ENCODE results near the gene C16orf87.
"Not testable (repeated sequence)": the region's sequence is repeated elsewhere in the genome, so short reads cannot be mapped to it uniquely, and the experiment has no call there.

C16orf87 gene, protein sequence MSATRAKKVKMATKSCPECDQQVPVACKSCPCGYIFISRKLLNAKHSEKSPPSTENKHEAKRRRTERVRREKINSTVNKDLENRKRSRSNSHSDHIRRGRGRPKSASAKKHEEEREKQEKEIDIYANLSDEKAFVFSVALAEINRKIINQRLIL

DNA sequence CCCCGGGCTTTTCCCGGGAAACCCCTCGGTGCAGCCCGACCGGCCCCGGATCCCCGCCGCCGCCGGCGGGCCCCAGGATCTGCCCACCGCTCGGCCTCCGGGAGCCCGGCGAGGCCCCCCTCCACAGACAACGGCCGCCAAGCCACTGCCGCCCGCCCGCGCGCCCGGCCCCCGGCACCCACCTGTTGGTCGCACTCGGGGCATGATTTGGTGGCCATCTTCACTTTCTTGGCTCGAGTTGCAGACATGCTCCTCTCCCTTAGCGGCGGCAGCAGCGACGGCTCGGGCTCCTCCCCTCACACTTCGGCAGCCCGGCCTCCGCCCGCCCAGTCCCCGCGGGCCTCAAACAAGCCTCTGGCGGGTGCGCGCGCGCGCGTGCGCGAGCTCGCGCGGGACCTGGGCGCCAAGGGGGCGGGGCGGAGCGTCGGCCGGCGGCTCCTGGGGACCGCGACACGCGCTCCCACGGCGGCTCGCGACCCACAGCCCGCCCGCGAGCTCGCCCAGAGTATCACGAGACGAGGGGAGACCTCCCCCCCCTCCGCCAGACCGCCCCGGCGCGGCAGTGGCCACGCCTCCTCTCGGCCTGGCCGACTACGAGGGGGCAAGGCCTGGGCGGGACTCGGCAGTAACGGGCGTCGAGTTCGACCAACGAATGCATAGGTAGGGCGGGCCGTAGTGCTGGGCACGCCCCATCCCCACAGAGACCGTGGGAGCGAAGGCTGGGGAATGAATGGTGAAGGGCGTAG is at the start of gene C16orf87:
Gene C16orf87, minus strand, starts transcription at position 279 of the 746 bp plus-strand sequence. Its CDS starts 31 bp downstream, at position 248.
- FAIRE-seq = peak; percentile 73

DNA sequence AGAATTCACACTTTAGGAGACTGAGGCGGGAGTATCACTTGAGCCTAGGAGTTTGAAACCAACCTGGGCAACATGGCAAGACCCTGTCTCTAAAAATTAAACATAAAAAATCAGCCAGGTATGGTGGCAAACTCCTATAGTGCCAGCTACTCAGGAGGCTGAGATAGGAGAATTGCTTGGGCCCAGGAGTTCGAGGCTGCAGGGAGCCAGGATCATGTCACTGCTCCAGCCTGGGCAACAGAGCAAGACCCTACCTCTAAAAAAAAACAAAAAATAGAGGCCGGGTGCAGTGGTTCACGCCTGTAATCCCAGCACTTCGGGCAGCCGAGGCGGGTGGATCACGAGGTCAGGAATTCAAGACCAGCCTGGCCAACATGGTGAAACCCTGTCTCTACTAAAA is 44.3 kb upstream of the C16orf87 start:
- FAIRE-seq = no peak

DNA sequence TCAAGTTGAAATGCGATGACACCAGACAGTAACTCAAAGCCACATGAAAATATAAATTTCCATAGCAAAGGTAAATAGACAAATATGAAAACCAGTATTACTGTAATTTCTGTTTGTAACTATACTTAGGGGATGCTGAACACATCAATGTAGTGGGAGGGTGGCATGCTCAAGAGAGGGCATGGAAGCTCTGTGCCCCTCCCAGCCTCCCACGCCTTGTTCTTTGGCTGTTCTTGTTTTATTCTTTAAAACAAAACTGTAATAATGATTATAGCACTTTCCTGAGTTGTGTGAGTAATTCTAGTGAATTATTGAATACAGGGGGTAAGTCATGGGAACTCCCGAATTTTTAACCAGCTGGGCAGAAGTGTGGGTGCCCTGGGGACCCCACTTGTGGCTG is 42.2 kb upstream of the C16orf87 start:
- no peak for FAIRE-seq

DNA sequence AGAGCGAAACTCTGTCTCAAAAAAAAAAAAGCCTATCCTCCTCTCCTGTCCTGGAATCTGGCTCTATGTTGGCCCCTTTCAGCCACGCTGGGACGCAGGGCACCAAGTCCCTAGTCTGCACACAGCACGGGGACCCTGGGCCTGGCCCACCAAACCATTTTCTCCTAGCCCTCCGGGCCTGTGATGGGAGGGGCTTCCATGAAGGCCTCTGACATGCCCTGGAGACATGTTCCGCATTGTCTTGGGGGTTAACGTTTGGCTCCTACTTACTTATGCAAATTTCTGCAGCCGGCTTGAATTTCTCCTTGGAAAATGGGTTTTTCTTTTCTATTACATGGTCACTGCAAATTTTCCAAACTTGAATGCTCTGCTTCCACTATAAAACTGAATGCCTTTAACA is 40.6 kb upstream of the C16orf87 start:
- FAIRE-seq = no peak

DNA sequence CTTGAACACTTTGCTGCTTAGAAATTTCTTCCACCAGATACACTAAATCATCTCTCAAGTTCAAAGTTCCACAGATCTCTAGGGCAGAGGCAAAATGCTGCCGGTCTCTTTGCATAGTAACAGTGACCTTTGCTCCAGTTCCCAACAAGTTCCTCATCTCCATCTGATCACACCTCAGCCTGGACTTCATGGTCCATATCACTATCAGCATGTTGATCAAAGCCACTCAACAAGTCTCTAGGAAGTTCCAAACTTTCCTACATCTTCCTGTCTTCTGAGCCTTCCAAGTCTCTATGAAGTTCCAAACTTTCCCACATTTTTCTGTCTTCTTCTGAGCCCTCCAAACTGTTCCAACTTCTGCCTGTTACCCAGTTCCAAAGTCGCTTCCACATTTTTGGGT is 37.9 kb upstream of the C16orf87 start:
- FAIRE-seq = not testable (repeated sequence)

DNA sequence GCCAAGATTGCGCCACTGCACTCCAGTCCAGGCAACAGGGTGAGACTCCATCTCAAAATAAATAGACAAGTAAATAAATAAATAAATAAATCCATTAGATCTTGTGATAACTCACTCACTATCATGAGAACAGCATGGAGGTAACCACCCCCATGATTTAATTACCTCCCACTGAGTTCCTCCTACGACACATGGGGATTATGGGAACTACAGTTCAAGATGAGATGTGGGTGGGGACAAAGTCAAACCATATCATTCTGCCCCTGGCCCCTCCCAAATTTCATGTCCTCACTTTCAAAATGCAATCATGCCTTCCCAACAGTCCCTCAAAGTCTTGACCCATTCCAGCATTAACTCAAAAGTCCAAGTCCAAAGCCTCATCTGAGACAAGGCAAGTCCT is 36.5 kb upstream of the C16orf87 start:
- not testable (repeated sequence) for FAIRE-seq

DNA sequence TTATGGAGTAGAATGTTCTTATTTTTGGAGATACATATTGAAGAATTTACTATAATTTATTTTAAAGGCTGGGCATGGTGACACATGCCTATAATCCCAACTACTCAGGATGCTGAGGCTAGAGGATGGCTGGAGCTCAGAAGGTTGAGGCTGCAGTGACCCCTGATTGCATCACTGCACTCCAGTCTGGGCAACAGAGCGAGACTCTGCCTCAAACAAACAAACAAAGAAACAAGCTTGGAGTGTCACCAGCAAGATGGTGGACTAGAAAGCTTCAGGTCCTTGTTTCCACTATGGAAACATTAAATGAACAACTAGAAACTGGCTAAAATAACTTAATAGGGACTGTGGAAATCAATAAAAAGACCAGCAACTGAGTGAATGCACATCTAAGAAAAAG is 35.3 kb upstream of the C16orf87 start:
- no peak for FAIRE-seq

DNA sequence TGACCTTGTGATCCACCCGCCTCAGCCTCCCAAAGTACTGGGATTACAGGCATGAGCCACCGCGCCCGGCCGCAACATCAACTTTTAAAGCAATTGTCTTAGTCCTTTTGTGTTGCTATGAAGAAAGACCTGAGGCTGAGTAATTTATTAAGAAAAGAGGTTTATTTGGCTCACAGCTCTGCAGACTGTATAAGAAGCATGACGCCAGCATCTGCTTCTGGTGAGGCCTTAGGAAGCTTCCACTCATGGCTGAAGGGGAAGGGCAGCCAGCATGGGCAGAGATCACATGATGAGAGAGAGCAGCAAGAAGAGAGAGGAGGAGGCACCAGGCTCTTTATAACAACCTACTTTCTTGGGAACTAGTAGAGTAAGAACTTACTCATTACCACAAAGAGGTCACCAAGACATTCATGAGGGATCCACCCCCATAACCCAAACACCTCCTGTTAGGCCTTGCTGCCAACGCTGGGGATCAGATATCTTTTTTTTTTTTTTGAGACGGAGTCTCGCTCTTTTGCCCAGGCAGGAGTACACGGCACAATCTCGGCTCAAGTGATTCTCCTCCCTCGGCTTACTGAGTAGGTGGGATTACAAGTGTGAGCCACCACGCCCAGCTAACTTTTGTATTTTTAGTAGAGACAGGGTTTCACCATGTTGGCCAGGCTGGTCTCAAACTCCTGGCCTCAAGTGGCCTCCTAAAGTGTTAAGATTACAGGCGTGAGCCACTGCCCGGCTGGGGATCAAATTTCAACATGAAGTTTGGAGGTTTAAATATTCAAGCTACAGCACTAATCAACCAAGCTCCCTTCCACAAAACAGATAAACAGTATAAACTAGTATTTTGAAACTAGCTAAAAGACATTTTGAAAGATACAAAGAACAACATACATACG is 31.8 kb upstream of the C16orf87 start:
- no peak for FAIRE-seq

DNA sequence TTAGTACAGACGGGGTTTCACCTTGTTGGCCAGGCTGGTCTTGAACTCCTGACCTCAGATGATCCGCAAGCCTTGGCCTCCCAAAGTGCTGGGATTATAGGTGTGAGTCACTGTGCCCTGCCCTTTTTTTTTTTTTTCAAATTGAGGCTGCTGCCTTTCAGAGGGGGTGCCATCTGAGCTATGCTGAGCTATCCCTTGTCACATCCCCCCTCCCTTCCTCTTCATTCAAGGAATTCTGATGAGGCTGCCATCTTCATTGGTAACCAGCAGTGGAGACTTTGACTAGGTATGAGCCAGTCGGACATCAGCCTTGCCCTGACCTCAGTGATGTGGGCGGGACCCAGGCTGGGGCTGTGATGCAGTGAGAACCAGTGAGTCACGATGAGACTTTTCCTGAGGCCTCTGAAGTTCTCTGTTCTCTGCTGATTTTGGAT is 28.8 kb upstream of the C16orf87 start:
- FAIRE-seq = no peak

DNA sequence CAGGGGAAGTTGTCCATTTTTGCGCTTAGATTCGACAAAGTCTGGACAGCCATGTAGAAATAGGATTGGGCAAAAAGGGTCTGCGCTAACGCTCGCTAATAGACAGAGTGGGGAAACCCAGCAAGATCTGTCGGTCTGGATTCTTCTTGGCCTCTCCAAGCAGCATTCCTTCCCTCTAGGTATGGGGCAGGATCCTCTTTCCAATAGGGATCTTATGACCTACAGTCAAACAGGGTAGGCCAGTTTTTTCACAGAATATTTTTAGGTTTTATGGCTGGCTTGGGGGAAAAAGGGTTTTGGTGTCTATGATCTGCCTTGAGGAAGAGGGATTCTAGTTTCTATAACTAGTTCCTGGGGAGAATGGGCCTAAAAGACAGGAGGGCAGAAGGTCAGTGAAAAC is 27.2 kb upstream of the C16orf87 start:
- FAIRE-seq = no peak

DNA sequence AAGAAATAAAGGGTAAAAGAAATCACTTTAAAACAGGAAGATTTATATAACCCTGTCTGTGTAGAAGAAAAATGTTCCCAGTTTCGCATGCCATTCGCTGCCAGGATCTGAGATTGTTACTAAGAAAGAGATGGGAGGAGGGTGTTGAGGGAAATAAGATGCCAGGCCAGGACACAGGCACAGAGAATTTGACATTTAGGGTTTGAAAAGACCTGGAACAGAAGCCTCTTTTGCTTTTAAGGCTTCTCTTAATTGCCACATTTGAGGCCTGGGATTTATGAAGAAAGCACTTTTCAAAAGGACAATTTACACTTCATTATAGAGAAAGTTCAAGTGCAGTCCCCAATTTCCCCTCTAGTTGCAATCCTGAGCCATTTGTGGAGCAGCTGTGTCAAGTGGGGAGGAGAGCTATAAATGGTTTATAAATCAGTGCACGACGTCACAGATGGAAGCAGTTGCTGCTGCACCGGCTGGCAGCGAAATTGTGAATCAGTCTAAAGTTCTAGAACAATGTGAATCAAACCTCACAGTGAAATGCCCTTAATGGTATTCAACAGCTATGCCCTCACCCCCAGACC is 26.5 kb upstream of the C16orf87 start:
- no peak for FAIRE-seq

DNA sequence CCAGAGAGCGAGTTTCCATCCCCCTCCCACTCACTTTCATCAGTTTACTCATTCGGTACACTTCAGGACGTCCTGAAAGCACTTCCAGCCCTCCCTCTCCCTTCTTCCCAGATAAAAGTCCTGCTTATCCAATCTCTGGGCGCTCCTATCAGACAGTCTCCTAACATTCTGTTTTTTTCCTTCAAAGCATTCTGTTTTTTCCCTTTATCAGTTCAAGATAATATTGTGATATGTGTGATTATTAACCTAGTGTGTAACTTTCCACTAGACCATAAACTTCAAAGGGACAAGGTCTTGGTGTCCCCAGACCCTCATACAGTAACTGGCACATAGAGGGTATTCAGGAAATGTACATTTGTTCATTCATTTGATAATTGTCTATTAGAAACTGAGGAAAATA is 24.4 kb upstream of the C16orf87 start:
- FAIRE-seq = no peak

DNA sequence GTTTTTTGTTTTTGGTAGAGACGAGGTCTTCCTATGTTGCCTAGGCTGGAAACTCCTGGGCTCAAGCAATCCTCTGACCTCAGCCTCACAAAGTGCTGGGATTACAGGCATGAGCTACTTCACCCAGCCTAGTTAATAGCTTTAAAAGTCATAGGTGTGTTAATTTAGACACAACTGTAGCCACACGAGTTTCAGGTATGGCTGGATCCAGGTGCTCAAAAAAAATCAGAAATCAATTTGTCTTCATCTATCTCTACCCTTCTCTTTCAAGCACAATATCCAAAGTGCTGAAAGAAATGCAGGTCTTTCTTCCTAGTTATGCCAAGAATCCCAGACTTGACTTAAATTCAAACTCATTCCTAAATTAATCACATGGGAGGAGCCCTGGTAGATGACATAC is 23.9 kb upstream of the C16orf87 start:
- FAIRE-seq = no peak

DNA sequence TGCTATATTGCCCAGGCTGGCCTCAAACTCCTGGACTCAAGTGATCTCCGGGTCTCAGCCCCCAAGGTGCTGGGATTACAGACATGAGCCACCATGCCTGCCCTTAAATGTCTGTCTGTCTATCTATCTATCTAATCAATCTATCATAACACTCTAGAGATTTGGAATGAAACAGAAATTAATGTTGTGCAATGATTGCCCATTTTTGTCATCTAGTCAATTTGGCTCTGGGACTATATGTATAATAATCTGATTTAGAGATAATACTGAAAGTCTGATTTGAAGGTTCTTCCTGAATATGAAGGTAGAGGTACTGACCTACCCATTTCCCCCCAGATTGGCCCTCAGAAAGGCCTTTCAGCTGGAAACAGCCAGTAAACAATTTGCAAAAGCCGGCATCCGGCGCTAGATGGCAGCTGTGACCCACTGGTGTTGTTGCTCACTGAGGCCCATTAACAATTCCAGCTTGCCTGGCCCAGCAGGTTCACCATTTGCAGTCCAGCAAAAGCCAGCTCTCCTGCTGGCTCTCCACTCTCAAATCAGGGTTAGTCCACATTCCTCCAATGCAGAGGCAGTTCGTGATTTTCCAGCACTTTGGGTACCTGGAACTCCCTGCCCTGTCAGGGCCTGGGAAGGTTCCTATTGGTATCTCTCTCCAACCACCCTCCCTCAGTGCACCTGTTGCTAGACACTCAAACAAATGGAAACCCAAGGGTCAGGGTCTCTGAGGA is 22.9 kb upstream of the C16orf87 start:
- peak; percentile 51 for FAIRE-seq

DNA sequence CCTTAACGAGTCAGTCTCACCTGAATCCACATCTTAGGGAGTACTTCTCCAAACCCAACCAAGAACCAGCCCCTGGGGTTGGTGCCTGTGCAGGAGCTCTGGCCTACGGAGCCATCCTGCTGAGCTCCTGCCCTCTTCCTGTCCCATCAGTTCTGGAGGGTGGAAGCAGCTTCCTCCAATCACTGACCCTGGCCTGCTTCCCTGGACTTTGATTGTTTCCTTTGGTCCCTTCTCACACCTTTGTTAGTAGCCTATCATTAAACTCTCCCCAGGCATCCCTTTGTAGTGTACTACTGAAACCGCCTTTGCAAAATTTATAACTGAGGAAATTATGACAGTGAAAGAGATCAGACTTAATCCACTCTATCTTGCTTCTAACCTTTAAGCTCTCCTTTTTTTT is 21.1 kb upstream of the C16orf87 start:
- FAIRE-seq = no peak

DNA sequence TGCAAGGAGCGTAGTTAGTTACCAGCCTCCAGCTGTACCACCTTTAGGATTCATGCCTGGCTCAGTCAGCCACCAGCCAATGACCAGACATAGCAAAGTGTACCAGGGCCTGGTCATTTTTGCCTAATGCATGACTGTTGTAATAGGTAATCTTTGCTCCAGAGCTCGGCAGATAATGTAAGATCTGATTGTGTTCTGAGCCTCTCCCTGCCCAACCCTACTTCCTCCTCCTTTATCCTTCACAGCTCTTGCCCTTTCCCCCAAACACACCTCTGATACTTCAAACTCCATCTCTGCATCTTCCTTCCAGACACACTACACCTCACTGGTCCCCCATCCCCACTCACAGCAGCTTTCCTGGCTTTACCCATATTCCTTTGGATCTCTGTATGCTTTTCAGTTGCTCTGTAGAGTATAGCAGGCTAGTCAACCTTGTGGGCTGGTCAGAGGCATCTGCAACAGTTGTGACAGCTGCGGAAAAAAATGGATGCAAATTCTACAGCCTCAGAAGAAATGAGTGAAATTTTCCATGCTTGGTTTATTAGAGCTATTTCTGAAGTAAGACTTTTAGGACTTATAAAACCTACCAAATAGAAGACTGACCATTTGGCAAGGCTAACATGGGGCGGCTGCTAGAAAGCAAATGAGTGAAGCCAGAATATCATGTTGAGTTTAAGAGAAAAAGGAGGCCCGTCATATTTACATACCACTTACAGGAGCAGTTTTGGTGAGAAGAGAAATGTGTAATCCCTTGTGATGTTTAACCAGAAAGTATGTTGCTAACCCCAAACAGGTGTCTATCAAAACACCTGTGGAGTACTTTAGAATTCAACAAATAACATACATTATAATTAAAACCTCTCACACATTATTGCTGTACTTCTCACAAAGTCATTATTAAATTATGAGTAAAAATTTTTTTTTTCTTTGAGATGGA is 19.9 kb upstream of the C16orf87 start:
- no peak for FAIRE-seq

DNA sequence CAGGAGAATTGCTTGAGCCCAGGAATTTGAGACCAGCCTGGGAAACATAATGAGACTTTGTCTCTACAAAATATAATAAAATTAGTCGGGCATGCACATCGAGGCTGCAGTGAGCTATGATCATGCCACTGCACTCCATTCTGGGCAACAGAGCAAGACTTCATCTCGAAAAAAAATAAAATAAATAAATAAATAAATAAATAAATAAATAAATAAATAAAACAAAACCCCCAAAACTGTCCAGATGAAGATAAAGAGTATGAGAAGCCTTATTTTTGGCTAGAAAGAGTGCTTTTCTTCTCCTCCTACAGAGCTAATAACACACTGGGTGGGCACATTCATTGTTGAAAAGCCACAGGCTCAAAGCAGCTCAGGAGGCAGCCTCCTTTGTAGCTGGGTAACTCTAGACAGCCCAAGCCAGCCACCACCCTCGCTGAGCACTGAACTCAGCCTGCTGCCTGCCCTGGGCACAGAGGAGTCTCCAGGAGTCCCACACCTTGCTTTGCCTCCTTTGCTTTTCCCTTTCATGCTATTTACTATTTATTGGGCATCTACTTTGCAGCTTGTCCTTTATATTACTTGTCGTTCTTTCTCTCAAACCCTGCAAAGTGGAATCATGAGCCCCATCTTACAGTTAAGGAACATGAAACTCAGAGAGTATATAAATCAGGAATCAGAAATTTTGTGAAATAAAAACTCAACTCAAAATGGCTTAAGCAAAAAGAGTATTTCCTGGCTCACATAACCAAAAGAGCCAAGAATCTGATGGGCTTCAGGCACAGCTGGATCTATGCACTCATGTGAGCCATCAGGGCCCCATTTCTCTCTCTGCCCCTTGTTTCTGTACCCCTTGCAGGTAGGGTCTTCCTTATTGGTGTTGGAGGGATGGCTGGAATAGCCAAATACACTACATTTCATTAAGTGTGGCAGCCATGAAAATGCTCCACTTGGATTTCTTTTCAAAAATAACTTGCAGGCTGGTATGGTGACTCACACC is 18.1 kb upstream of the C16orf87 start:
- no peak for FAIRE-seq

DNA sequence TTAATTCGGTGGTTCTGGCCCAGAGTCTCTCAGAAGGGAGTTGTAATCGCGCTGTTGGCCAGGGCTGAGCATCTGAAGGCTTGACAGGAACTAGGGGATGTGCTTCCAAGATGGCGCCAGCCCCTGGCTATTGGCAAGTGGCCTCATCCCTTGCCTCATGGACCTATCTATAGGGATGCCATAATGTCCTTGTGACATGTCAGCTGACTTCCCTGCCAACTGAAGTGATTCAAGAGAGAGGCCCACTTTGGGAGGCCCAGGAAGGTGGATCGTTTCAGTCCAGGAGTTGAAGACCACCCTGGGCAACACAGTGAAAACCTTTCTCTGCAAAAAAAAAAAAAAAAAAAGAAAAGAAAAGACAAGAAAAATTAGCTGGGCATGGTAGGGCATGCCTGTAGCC is 15.0 kb upstream of the C16orf87 start:
- no peak for FAIRE-seq

DNA sequence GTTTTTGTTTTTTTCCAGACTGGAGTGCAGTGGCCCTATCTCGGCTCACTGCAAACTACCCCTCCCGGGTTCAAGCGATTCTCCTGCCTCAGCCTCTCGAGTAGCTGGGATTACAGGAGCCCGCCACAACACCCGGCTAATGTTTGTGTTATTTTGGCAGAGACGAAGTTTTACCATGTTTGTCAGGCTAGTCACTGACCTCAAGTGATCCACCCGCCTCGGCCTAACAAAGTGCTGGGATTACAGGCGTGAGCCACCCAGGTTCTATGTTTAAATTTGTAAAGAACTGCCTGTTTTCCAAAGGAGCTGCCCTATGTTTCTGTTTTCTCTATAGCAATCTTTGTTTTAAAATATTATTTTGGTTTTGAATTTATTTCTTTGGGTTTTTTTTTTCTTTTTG is 13.8 kb upstream of the C16orf87 start:
- no peak for FAIRE-seq
